Measurements from ENCODE around the gene ADGRB2.

DNA sequence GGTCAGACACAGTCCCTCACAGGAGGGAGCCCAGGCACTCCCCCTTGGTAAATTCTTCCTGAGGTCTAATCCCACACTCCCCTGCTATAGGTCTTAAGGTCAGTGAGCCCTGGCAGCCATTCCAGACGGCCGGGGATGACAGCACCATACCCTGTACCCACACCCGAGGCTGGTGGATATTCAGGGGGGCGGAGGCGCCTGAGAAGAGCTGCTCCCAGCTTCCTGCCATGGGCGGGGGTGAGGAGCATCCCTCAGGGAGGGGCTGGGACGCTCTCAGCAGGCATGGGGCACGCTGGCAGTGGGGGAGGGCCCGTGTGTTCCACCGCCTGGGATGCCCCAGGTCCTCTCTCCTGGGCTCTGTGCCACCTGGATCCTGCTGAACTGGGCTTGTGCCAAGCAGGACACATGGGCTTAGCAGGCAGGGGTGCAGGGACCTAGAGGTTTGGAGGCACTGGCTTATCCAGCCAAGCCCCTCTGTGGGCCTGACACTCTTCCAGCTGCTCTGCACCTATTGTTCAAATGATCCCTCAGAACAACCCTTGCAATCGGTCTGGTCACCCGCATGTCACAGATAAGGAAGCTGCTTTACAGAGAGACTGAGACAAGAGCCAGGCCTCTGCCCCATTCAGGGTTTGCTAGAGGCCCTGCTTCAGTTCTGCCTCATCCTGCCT lies 5.7 kb upstream of the ADGRB2 start:
- TF ChIP-seq, protein P1, sequence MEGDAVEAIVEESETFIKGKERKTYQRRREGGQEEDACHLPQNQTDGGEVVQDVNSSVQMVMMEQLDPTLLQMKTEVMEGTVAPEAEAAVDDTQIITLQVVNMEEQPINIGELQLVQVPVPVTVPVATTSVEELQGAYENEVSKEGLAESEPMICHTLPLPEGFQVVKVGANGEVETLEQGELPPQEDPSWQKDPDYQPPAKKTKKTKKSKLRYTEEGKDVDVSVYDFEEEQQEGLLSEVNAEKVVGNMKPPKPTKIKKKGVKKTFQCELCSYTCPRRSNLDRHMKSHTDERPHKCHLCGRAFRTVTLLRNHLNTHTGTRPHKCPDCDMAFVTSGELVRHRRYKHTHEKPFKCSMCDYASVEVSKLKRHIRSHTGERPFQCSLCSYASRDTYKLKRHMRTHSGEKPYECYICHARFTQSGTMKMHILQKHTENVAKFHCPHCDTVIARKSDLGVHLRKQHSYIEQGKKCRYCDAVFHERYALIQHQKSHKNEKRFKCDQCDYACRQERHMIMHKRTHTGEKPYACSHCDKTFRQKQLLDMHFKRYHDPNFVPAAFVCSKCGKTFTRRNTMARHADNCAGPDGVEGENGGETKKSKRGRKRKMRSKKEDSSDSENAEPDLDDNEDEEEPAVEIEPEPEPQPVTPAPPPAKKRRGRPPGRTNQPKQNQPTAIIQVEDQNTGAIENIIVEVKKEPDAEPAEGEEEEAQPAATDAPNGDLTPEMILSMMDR (IDR thresholded peaks at IDR 0.05; ENCODE audit: low read depth, low read length) = no peak
- no peak for TF ChIP-seq EZH2phosphoT487 (IDR thresholded peaks at IDR 0.05; ENCODE audit: low read depth)

All from OCI-LY3 (cell line).